Smooth muscle cell (in vitro differentiated cells): ENCODE results near the gene GPM6B. TPM values are rescaled to one million over a fixed set of nuclear protein-coding genes. Genes with fewer than 3 reads are reported as not detected.

Experiments used
- DNase-seq: peaks from one replicate; lab custom pipeline; 2025; ENCODE audit not compliant: unreplicated experiment; lab: John Stamatoyannopoulos, UW
- H2AFZ ChIP-seq: fragments of 200-600 bp; sonication (generic); 2 replicates; pipeline ENCODE4 v1.6.0; 2016; ENCODE audit warnings: antibody characterized with exemption, low read depth, mild to moderate bottlenecking
- H3F3A ChIP-seq: fragments of 200-600 bp; sonication (generic); 2 replicates; pipeline ENCODE4 v1.6.0; 2017; ENCODE audit warnings: antibody characterized with exemption, low read depth
- H3K27ac ChIP-seq: fragments of 200-600 bp; sonication (generic); 2 replicates; pipeline ENCODE4 v1.5.1; 2016; ENCODE audit warnings: low read depth, mild to moderate bottlenecking
- H3K27me3 ChIP-seq: fragments of 200-600 bp; sonication (generic); 2 replicates; pipeline ENCODE4 v1.6.1; 2016; ENCODE audit warnings: low read depth, mild to moderate bottlenecking
- H3K36me3 ChIP-seq: fragments of 200-600 bp; sonication (generic); 2 replicates; pipeline ENCODE4 v1.5.1; 2016; ENCODE audit warnings: low read depth
- H3K4me1 ChIP-seq: fragments of 200-600 bp; sonication (generic); 2 replicates; pipeline ENCODE4 v1.5.1; 2016; ENCODE audit warnings: low read depth
- H3K4me2 ChIP-seq: fragments of 200-600 bp; sonication (generic); 2 replicates; pipeline ENCODE4 v1.6.0; 2016; ENCODE audit warnings: mild to moderate bottlenecking
- H3K4me3 ChIP-seq: fragments of 200-600 bp; sonication (generic); 2 replicates; pipeline ENCODE4 v1.5.1; 2016; ENCODE audit warnings: mild to moderate bottlenecking
- H3K79me2 ChIP-seq: fragments of 200-600 bp; sonication (generic); 2 replicates; pipeline ENCODE4 v1.6.0; 2016; ENCODE audit warnings: low read depth, mild to moderate bottlenecking
- H3K9ac ChIP-seq: fragments of 200-600 bp; sonication (generic); 2 replicates; pipeline ENCODE4 v1.6.0; 2016; ENCODE audit warnings: low read depth
- H3K9me3 ChIP-seq: fragments of 200-600 bp; sonication (generic); replicated peaks from 2 replicates; pipeline ENCODE4 v1.5.1; 2016; ENCODE audit warnings: low read depth
- H4K20me1 ChIP-seq: fragments of 200-600 bp; sonication (generic); 2 replicates; pipeline ENCODE4 v1.6.0; 2016; ENCODE audit warnings: low read depth
- WGBS: methylation state at CpG from one replicate; pipeline ENCODE4 v1.1.7; 2016; ENCODE audit warnings: low lambda C conversion rate; 5-methylcytosine and 5-hydroxymethylcytosine counted together
- polyA plus RNA-seq: library from polyadenylated mRNA; unstranded; fragments of >200 nt; fragmentation: Nextera tagmentation; extraction: Ambion mirVana; gene quantifications from 2 replicates; pipeline ENCODE4 v1.2.1, GENCODE V29; 2016
- total RNA-seq: library from RNA; depleted of rRNA; stranded (reverse); fragments of >200 nt; gene quantifications from 2 replicates; pipeline ENCODE4 v1.2.3, GENCODE V29; 2014
- TF ChIP-seq, protein P1 (sequence below): fragments of 200-600 bp; sonication (generic); IDR thresholded peaks from 2 replicates; pipeline ENCODE4 v1.5.1; 2017; ENCODE audit warnings: borderline replicate concordance, mild to moderate bottlenecking, antibody characterized with exemption; ENCODE audit not compliant: insufficient read depth, poor library complexity, severe bottlenecking

GPM6B gene
- total and polyA plus RNA-seq, 2 experiments from 2014 or later, result 17.1 to 33.4 TPM

DNA sequence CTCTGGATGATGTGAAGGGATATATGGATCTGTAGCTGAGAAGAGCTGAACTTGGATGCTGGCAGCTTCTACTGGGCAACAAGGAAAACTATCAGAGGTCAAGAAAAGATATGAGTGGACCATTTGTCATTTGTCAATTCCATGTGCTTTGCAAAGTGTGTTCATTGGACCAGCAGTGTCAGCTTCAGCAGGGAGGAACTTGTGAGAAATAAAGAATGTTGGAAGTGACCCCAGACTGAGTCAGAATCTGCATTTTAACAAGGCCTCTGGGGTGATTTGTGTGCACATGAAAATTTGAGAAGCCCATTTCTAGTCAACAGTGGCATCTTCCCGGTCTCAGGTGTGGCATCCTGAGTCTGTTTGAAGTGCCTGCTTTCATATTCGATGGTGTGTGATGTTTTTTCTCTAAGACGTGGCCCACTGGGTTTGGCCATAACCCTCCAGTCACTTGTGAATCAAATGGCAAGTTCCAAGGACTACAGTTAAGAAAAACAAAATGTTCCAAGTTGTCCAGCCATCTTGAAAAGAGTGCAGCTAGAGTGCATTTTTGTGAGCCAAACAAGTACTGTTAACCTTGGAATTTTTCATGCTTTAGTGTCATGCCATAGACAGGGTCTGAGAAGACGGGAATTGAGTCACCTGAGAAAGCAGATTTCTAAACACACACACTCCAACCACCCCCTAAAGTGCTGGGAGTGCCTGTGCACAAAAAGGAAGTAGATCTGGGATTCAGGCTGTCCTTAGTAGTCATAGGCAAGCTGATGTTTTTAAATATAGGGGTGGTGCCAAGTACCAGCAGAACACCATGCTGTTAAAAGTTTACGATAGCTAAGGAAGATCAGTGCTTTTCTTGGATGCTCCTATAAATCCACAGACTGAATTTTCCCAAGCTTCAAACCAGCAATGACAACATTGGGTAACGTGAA, 26.4 kb downstream of the GPM6B start:
- no peaks in the 10 kb centered on the region for H3F3A ChIP-seq
- no peak for DNase-seq
- no peak overlapping the region for H3K9ac ChIP-seq
- TF ChIP-seq, protein P1, sequence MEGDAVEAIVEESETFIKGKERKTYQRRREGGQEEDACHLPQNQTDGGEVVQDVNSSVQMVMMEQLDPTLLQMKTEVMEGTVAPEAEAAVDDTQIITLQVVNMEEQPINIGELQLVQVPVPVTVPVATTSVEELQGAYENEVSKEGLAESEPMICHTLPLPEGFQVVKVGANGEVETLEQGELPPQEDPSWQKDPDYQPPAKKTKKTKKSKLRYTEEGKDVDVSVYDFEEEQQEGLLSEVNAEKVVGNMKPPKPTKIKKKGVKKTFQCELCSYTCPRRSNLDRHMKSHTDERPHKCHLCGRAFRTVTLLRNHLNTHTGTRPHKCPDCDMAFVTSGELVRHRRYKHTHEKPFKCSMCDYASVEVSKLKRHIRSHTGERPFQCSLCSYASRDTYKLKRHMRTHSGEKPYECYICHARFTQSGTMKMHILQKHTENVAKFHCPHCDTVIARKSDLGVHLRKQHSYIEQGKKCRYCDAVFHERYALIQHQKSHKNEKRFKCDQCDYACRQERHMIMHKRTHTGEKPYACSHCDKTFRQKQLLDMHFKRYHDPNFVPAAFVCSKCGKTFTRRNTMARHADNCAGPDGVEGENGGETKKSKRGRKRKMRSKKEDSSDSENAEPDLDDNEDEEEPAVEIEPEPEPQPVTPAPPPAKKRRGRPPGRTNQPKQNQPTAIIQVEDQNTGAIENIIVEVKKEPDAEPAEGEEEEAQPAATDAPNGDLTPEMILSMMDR, result no peak
- no peaks in the 10 kb centered on the region for H3K4me1 ChIP-seq
- H3K9me3 ChIP-seq, result no peaks in the 10 kb centered on the region
- no peak overlapping the region for H3K4me2 ChIP-seq
- no peak overlapping the region for H3K4me3 ChIP-seq
- no peaks in the 10 kb centered on the region for H3K27me3 ChIP-seq
- no peak overlapping the region for H3K27ac ChIP-seq
- WGBS, result 68% methylated on average over 6 of the region's 6 CpGs
- no peaks in the 10 kb centered on the region for H3K79me2 ChIP-seq
- H3K36me3 ChIP-seq, result no peaks in the 10 kb centered on the region
- H4K20me1 ChIP-seq, result no peaks in the 10 kb centered on the region
- no peak overlapping the region for H2AFZ ChIP-seq

DNA sequence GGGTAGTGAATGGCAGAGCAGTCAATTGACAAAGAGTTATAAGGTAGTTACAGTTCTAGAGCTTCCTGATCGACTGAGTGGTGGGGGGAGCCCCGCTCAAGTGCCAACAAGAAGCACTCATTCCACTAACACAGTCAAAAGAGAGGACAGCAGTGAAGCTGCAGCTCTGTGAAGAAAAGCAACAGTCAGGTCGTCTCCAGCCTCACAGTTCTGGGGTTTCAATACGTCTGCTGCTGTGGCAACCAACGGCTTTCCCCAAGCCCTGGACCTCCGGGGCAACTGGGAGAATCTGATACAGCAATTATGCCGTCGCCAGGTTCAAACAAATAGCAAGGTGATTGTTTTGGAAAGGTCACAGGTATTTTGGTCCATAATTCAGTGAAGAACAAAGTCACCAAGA, 30.8 kb downstream of the GPM6B start:
- 67% methylated on average over 8 of the region's 8 CpGs for WGBS
- Histone ChIP-seq H2AFZ (no peak overlapping the region), H4K20me1 (no peaks in the 10 kb centered on the region), H3K79me2 (no peaks in the 10 kb centered on the region), H3K36me3 (no peaks in the 10 kb centered on the region), H3K27ac (no peak overlapping the region), H3K4me2 (no peak overlapping the region), H3K4me3 (no peak overlapping the region), H3K9me3 (no peaks in the 10 kb centered on the region), H3K4me1 (no peaks in the 10 kb centered on the region), H3K9ac (no peak overlapping the region), H3K27me3 (no peaks in the 10 kb centered on the region), H3F3A (no peaks in the 10 kb centered on the region)
- DNase-seq, result no peak
- TF ChIP-seq, protein P1, result no peak

DNA sequence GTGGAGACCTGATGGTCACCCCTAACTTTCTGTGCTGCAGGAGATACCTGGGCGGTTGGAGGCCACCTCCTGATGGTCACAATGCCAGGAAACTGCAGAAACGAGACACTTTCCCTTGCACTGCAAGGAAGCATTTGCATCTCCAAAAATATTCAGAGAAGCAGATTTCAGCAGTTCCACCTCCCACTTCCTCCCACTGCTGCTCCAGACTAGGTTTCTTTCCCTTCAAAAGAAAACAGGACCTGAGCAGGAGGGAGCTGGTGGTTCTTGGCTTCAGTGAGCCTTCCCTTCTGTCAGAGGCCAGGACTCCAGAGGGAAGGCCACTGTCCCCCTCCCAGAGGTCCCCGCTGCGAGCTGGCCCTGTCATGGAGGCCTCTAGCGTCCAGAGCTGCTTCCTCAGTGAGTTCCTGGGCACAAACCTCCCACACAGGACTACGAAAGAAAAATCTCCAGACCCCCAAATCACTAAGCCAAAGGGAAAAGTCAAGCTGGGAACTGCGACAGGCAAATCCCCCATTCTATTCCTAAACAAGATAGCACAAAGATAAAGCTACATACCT, 35.9 kb downstream of the GPM6B start:
- no peaks in the 10 kb centered on the region for H3K27me3 ChIP-seq
- H3K79me2 ChIP-seq, result no peaks in the 10 kb centered on the region
- H3K4me3 ChIP-seq, result no peak overlapping the region
- H3K27ac ChIP-seq, result no peak overlapping the region
- no peaks in the 10 kb centered on the region for H3F3A ChIP-seq
- H3K9me3 ChIP-seq, result no peaks in the 10 kb centered on the region
- DNase-seq, result no peak
- TF ChIP-seq, protein P1, result no peak
- H3K4me2 ChIP-seq, result no peak overlapping the region
- WGBS, result 53% methylated on average over 7 of the region's 7 CpGs
- H3K9ac ChIP-seq, result no peak overlapping the region
- no peak overlapping the region for H2AFZ ChIP-seq
- no peaks in the 10 kb centered on the region for H4K20me1 ChIP-seq
- no peaks in the 10 kb centered on the region for H3K36me3 ChIP-seq
- no peaks in the 10 kb centered on the region for H3K4me1 ChIP-seq
